HFFc6 (cell line): Measurements from ENCODE around the gene CEACAM16. TPM values are rescaled to one million over a fixed set of nuclear protein-coding genes. Genes with fewer than 3 reads are reported as not detected.
"Not testable (repeated sequence)": the region's sequence is repeated elsewhere in the genome, so short reads cannot be mapped to it uniquely, and the experiment has no call there.

Experiments used
- DNase-seq: peaks from one replicate; pipeline ENCODE4 v3.0.0-alpha.2; 2018
- H3K27ac Mint-ChIP-seq: 2 replicates; pipeline ENCODE4 v1.8.0; 2020; ENCODE audit warnings: mild to moderate bottlenecking, mixed read lengths
- H3K27me3 Mint-ChIP-seq: 2 replicates; pipeline ENCODE4 v1.8.0; 2021; ENCODE audit warnings: mild to moderate bottlenecking, moderate library complexity, mixed read lengths; ENCODE audit not compliant: insufficient read depth
- H3K36me3 Mint-ChIP-seq: 2 replicates; pipeline ENCODE4 v1.8.0; 2021; ENCODE audit warnings: low read depth, mixed read lengths
- H3K4me1 Mint-ChIP-seq: 2 replicates; pipeline ENCODE4 v1.8.0; 2020; ENCODE audit warnings: low read depth, mixed read lengths
- H3K4me3 Mint-ChIP-seq: 2 replicates; pipeline ENCODE4 v1.8.0; 2020; ENCODE audit warnings: mild to moderate bottlenecking, moderate library complexity, mixed read lengths
- H3K9me3 Mint-ChIP-seq: 2 replicates; pipeline ENCODE4 v1.8.0; 2020; ENCODE audit warnings: mild to moderate bottlenecking, mixed read lengths
- CTCF ChIP-seq: fragments of 200-600 bp; sonication (generic); IDR thresholded peaks from 2 replicates; pipeline ENCODE4 v1.5.0; 2021; ENCODE audit warnings: antibody characterized with exemption, mild to moderate bottlenecking
- total RNA-seq, 6 experiments: library from RNA; stranded (reverse); fragmentation: NEBNext Ultra II Directional; extraction: Animal tissue kit (Norgen Biotek cat#: 25700); gene quantifications; 2 replicates in 1 of 6; 3 replicates in 5 of 6; pipeline ENCODE4 v1.2.3, GENCODE V29; 2021

Gene CEACAM16
- total RNA-seq, 6 experiments from 2014 or later: not detected

- H3K4me1 Mint-ChIP-seq: no peaks in the 10 kb centered on the region
- no peaks in the 10 kb centered on the region for H3K9me3 Mint-ChIP-seq
- H3K27ac Mint-ChIP-seq: no peak overlapping the region
- peaks cover 12% of the 10 kb centered on the region; the same call in 1 of the 2 replicates for H3K36me3 Mint-ChIP-seq
- no peaks in the 10 kb centered on the region for H3K27me3 Mint-ChIP-seq
- H3K4me3 Mint-ChIP-seq: no peak overlapping the region
- DNase-seq: no peak
- TF ChIP-seq CTCF: no peak
These were observed 35.0 kb upstream of the CEACAM16 start for GRCh38 chr19:44663996-44664395.

- H3K4me1 Mint-ChIP-seq: no peaks in the 10 kb centered on the region
- DNase-seq: no peak
- no peak for TF ChIP-seq CTCF
- H3K27me3 Mint-ChIP-seq: no peaks in the 10 kb centered on the region
- H3K27ac Mint-ChIP-seq: no peak overlapping the region
- peaks cover 12% of the 10 kb centered on the region; the same call in 1 of the 2 replicates for H3K36me3 Mint-ChIP-seq
- H3K4me3 Mint-ChIP-seq: no peak overlapping the region
- H3K9me3 Mint-ChIP-seq: no peaks in the 10 kb centered on the region
These were observed 34.0 kb upstream of the CEACAM16 start for GRCh38 chr19:44664976-44665375.

- no peak overlapping the region for H3K4me3 Mint-ChIP-seq
- no peaks in the 10 kb centered on the region for H3K9me3 Mint-ChIP-seq
- H3K27me3 Mint-ChIP-seq: no peaks in the 10 kb centered on the region
- H3K36me3 Mint-ChIP-seq: peaks cover 8% of the 10 kb centered on the region; the same call in 1 of the 2 replicates
- TF ChIP-seq CTCF: no peak
- H3K27ac Mint-ChIP-seq: no peak overlapping the region
- DNase-seq: no peak
- H3K4me1 Mint-ChIP-seq: no peaks in the 10 kb centered on the region
These were observed 31.9 kb upstream of the CEACAM16 start for GRCh38 chr19:44666852-44667556.

GRCh38 chr19:44668985-44669764, 29.8 kb upstream of the CEACAM16 start:
- H3K4me1 Mint-ChIP-seq: no peaks in the 10 kb centered on the region
- H3K36me3 Mint-ChIP-seq: no peaks in the 10 kb centered on the region; the same call in 1 of the 2 replicates
- H3K27me3 Mint-ChIP-seq: peaks cover 5% of the 10 kb centered on the region; the same call in 1 of the 2 replicates
- DNase-seq: no peak
- TF ChIP-seq CTCF: no peak
- no peak overlapping the region for H3K4me3 Mint-ChIP-seq
- H3K27ac Mint-ChIP-seq: no peak overlapping the region
- H3K9me3 Mint-ChIP-seq: no peaks in the 10 kb centered on the region

GRCh38 chr19:44670027-44670426, 28.9 kb upstream of the CEACAM16 start:
- H3K4me1 Mint-ChIP-seq, H3K27ac Mint-ChIP-seq, H3K27me3 Mint-ChIP-seq, H3K4me3 Mint-ChIP-seq, H3K9me3 Mint-ChIP-seq, DNase-seq, H3K36me3 Mint-ChIP-seq: not testable (repeated sequence)

GRCh38 chr19:44671400-44671799, 27.6 kb upstream of the CEACAM16 start, which contains the start of gene CEACAM19:
Gene CEACAM19 (plus strand): TSS chr19:44671482. CDS start chr19:44671932, 450 bp downstream.
- Mint-ChIP-seq H3K36me3 (no peaks in the 10 kb centered on the region; the same call in 1 of the 2 replicates), H3K27ac (no peak within 1 kb of the TSS), H3K27me3 (peaks cover 10% of the 10 kb centered on the region), H3K4me1 (no peaks in the 10 kb centered on the region), H3K9me3 (no peaks in the 10 kb centered on the region), H3K4me3 (no peak within 1 kb of the TSS)
- no peak for DNase-seq
- no peak for TF ChIP-seq CTCF
